Colonic mucosa (tissue), 4 donors: Measurements from ENCODE around the gene FOSB. TPM values are rescaled to one million over a fixed set of nuclear protein-coding genes. Genes with fewer than 3 reads are reported as not detected.
A peak's percentile ranks its signal among the peaks of the same experiment; 100 is the strongest.

Experiments used
- DNase-seq: peaks from one replicate; pipeline ENCODE4 v3.0.0-alpha.2; 2020
- H3K27ac ChIP-seq: fragments of 200-600 bp; one replicate; pipeline ENCODE4 v1.8.0; 2021
- H3K27me3 ChIP-seq: fragments of 200-600 bp; one replicate; pipeline ENCODE4 v1.8.0; 2021
- H3K36me3 ChIP-seq: fragments of 200-600 bp; one replicate; pipeline ENCODE4 v1.8.0; 2021
- H3K4me1 ChIP-seq: fragments of 200-600 bp; one replicate; pipeline ENCODE4 v1.8.0; 2021; ENCODE audit warnings: mild to moderate bottlenecking
- H3K4me3 ChIP-seq: fragments of 200-600 bp; one replicate; pipeline ENCODE4 v1.8.0; 2021
- H3K9ac ChIP-seq, 2 donors: one replicate each; pipeline ENCODE4 v1.7.0; 2013; ENCODE audit warnings: control low read depth in 2 of 2, low read depth in 2 of 2, low read length in 2 of 2
- H3K9me3 ChIP-seq: fragments of 200-600 bp; one replicate; pipeline ENCODE4 v1.8.0; 2021
- intact Hi-C: fragments of 100-400 bp; cut with DNase I; formaldehyde crosslinking; loops from one replicate; pipeline ENCODE4 v1.14.1; 2022
- total RNA-seq, 2 donors: library from RNA; stranded (reverse); fragmentation: NEBNext Ultra II Directional in 1 of 2; extraction: Animal tissue kit (Norgen Biotek cat#: 25700) in 1 of 2; gene quantifications; one replicate each; pipeline ENCODE4 v1.2.1, GENCODE V29; 2021
- TF ChIP-seq, protein P1 (sequence below): fragments of 200-600 bp; IDR thresholded peaks from one replicate; pipeline ENCODE4 v1.8.0; 2022; ENCODE audit warnings: antibody characterized with exemption, mild to moderate bottlenecking
- donor health status: healthy.
- donor health status: DM: no; HTN: no; CAD: no.
- donor health status: DM: no; HTN: no; CAD: no.

The FOSB gene
- total RNA-seq, 2 donors from 2014 or later, result 1.5 to 3.4 TPM

- H3K4me1 ChIP-seq, result no peaks in the 10 kb centered on the region
- no peak overlapping the region for H3K27ac ChIP-seq
- DNase-seq, result no peak
- no peak overlapping the region for H3K4me3 ChIP-seq
- no peaks in the 10 kb centered on the region for H3K27me3 ChIP-seq
- no peaks in the 10 kb centered on the region for H3K9me3 ChIP-seq
- intact Hi-C loops, result no loop called here
- H3K9ac ChIP-seq, result no peak overlapping the region
- H3K36me3 ChIP-seq, result no peaks in the 10 kb centered on the region
- TF ChIP-seq, protein P1, sequence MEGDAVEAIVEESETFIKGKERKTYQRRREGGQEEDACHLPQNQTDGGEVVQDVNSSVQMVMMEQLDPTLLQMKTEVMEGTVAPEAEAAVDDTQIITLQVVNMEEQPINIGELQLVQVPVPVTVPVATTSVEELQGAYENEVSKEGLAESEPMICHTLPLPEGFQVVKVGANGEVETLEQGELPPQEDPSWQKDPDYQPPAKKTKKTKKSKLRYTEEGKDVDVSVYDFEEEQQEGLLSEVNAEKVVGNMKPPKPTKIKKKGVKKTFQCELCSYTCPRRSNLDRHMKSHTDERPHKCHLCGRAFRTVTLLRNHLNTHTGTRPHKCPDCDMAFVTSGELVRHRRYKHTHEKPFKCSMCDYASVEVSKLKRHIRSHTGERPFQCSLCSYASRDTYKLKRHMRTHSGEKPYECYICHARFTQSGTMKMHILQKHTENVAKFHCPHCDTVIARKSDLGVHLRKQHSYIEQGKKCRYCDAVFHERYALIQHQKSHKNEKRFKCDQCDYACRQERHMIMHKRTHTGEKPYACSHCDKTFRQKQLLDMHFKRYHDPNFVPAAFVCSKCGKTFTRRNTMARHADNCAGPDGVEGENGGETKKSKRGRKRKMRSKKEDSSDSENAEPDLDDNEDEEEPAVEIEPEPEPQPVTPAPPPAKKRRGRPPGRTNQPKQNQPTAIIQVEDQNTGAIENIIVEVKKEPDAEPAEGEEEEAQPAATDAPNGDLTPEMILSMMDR, result no peak
Observed at GRCh38 chr19:45420871-45421270, 46.9 kb upstream of the FOSB start.

DNA sequence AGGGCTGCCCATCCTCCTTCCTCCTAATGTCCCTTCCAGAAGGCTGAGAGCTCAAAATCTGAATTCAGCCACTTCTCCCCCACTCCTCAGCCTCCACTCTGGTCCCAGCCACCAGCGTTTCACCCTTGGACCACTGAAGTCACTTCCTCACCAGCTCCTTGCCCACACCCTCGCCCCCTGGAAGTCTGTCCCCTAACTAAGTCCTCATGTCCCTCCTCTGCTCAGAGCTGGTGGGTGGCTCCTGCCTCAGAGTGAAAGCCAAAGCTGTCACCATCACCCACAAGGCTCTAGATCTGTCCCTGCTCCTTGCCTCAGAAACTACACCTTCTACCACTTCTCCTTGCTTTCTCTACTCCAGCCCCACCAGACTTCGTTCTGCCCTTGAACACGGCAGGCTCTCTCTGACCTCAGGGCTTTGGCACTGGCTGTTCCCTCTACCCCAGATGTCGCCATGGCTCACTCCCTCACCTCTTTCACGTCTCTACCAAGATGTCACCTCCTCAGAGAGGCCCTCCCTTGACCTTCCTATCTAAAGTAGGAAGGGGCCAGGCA is 45.8 kb upstream of the FOSB start:
- no peak for DNase-seq
- Histone ChIP-seq H3K4me1 (no peaks in the 10 kb centered on the region), H3K27ac (no peak overlapping the region), H3K4me3 (no peak overlapping the region), H3K9ac (no peak overlapping the region), H3K36me3 (no peaks in the 10 kb centered on the region), H3K9me3 (no peaks in the 10 kb centered on the region), H3K27me3 (no peaks in the 10 kb centered on the region)
- intact Hi-C loops, result no loop called here
- TF ChIP-seq, protein P1, result no peak

- Histone ChIP-seq H3K9me3 (no peaks in the 10 kb centered on the region), H3K36me3 (no peaks in the 10 kb centered on the region), H3K27ac (peak overlapping the region; percentile 94), H3K27me3 (no peaks in the 10 kb centered on the region), H3K4me1 (no peaks in the 10 kb centered on the region), H3K9ac (peak overlapping the region; percentile 87 to 98), H3K4me3 (peak overlapping the region; percentile 33)
- intact Hi-C loops, result no loop called here
- DNase-seq, result peak; percentile 99
- TF ChIP-seq, protein P1, result no peak
Observed at GRCh38 chr19:45423033-45423588, 44.7 kb upstream of the FOSB start.

GRCh38 chr19:45423589-45424190 is 44.1 kb upstream of the FOSB start, which contains the start of gene ERCC1:
ERCC1 (minus strand) TSS chr19:45423917; CDS start chr19:45423374, 543 bp downstream.
- TF ChIP-seq, protein P1, result no peak
- H3K4me3 ChIP-seq, result peak within 1 kb of the TSS; percentile 33
- intact Hi-C loops, result no loop called here
- H3K4me1 ChIP-seq, result no peaks in the 10 kb centered on the region
- H3K27me3 ChIP-seq, result peaks cover 6% of the 10 kb centered on the region
- H3K27ac ChIP-seq, result peak within 1 kb of the TSS; percentile 94
- peak within 1 kb of the TSS; percentile 87 to 98 for H3K9ac ChIP-seq
- no peaks in the 10 kb centered on the region for H3K36me3 ChIP-seq
- DNase-seq, result no peak
- H3K9me3 ChIP-seq, result no peaks in the 10 kb centered on the region

- H3K9me3 ChIP-seq, result no peaks in the 10 kb centered on the region
- H3K4me3 ChIP-seq, result peak overlapping the region; percentile 33
- H3K4me1 ChIP-seq, result no peaks in the 10 kb centered on the region
- DNase-seq, result peak; percentile 70
- peak overlapping the region; percentile 87 to 98 for H3K9ac ChIP-seq
- TF ChIP-seq, protein P1, result no peak
- peak overlapping the region; percentile 94 for H3K27ac ChIP-seq
- peaks cover 9% of the 10 kb centered on the region for H3K27me3 ChIP-seq
- intact Hi-C loops, result no loop called here
- no peaks in the 10 kb centered on the region for H3K36me3 ChIP-seq
Observed at GRCh38 chr19:45424191-45425058, 43.4 kb upstream of the FOSB start.
